ENCODE data around the gene FAM83F. TPM values are rescaled to one million over a fixed set of nuclear protein-coding genes. Genes with fewer than 3 reads are reported as not detected.

FAM83F gene
- total RNA-seq, 1 donor from 2014 or later: 0.87 TPM

GRCh38 chr22:40056154-40056553, 61.4 kb downstream of the FAM83F start:
- no peak for DNase-seq (ENCODE audit: low spot score)

DNA sequence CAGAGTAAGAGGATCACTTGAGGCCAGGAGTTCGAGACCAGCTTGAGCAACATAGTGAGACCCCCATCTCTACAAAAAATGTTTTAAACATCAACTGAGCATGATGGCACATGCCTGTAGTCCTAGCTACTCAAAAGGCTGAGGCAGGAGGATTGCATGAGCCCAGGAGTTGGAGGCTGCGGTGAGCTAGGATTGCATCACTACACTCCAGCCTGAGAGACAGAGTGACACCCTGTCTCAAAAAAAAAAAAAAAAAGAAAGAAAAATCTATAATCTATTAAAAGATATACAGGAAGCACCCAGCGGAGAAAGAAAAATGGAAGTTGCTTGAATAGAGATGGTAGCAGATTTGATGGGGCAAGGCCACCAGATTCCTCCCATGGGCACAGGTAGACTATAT, 61.8 kb downstream of the FAM83F start:
- no peak for DNase-seq (ENCODE audit: low spot score)

- DNase-seq (ENCODE audit: low spot score): no peak
Measured at GRCh38 chr22:40057652-40058051, 62.9 kb downstream of the FAM83F start.

GRCh38 chr22:40058265-40058664, 63.5 kb downstream of the FAM83F start:
- no peak for DNase-seq (ENCODE audit: low spot score)

DNA sequence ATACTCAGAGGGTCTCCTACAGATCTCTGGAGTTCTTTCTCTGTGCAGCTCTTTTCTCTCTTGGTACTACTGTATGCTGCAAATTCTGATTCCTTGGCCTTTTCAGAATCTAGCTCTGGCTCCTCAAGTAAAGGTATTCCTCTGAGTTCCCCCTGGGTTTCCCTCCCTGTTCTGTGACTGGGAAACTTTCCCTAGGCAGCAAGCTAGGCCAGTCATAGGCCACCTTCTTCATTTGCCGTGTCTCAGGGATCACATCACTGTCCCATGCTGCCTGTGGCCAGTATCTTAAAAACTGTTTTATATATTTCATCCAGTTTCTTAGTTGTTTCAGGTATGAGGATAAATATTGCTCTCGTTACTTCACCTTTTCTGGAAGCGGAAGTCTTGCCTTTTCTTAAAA, 71.2 kb downstream of the FAM83F start:
- no peak for DNase-seq (ENCODE audit: low spot score)

- no peak for DNase-seq (ENCODE audit: low spot score)
Measured at GRCh38 chr22:40067639-40068038, 72.9 kb downstream of the FAM83F start.

DNA sequence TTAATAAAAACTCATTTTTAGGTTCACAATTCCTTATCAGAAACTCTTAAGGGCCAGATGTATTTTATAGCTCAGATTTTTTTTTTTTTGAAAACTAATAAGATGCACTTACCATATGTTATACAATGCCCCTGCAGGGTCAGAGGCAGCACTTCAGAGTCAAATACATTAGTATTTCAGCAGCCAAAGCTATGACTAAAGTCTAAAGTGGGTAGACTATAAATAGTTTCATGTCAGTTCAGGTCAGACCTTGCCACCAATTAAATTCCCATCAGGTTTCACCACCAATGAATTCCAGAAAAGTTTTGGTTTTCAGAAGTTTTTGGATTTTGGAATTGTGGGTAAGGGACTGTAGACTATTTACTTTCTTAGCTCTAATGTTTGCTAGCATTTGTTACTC, 75.9 kb downstream of the FAM83F start:
- DNase-seq (ENCODE audit: low spot score): no peak

DNA sequence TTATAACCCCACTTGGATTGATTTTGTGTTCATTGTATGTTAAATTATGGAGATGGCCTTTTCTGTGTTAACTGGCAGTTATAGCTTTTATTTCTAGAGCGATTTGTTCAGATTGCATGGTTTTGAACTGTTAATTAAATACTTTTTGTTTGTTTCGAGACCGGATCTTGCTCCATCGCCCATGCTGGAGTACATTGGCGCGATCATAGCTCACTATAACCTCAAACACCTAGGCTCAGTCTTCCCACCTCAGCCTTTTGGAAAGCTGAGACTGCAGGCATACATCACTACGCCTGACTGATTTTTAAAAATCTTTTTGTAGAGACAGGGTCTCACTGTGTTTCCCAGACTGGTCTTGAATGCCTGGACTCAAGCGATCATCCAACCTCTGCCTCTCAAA, 77.0 kb downstream of the FAM83F start:
- DNase-seq (ENCODE audit: low spot score): no peak

- no peak for DNase-seq (ENCODE audit: low spot score)
Measured at GRCh38 chr22:40076702-40077645, 82.2 kb downstream of the FAM83F start.

GRCh38 chr22:40077646-40078016, 82.9 kb downstream of the FAM83F start:
- no peak for DNase-seq (ENCODE audit: low spot score)

DNA sequence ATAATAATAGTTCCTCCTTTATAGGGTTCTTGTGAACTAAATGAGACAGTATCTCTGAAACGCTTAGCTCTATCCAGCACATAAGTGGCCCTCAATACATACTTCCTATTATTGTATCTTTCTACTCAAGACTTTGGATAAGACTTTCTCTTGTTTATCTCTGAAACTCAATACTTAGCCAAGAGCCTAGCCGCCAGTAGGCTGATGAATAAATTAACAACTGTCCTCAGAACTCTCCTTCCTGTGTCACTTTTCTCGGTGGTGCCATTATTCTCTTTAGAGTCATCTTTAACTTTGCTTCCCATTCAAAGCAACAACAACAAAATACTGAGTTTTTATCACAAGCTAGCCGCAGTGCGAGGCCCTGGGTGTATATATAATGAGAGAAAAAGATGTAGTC, 86.9 kb downstream of the FAM83F start:
- no peak for DNase-seq (ENCODE audit: low spot score)

DNA sequence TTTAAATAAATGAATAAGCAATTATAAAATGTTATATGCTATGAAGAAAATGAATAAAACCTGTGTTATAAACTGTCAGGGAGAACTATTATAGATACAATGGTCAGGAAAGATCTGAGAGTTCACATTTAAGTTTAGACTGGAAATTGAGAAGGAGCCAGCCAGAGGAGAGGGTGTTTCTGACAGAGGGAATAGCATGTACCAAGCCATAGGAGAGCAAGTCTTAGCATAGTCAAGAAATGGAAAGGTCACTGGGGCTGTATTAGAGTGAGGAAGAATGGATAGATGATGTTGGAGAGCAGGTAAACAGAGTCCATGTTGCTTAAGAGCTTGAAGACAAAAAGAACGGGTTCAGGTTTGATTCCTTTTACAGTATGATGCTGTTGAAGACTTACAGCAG, 87.4 kb downstream of the FAM83F start:
- DNase-seq (ENCODE audit: low spot score): no peak

GRCh38 chr22:40083794-40084193, 89.0 kb downstream of the FAM83F start:
- DNase-seq (ENCODE audit: low spot score): no peak

DNA sequence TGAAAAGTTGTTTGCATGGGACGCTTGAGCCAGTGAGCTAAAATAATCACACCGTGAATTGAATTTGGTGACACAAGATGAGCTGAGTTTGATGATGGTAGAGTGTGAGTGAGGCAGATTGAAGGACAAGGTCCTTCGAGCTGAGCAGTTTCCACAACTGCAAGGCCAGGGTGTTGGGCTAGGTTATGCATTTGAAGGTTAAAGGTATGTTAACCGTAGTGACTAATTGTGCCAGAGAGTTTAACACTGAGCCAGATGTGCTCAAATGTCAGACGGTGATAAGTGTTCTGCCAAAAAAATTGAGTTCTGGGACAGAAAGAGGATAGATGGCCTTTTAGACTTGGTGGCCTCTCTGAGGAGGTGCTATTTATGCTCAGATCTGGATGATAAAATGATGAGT, 89.5 kb downstream of the FAM83F start:
- DNase-seq (ENCODE audit: low spot score): no peak

GRCh38 chr22:40088818-40089217, 94.1 kb downstream of the FAM83F start:
- DNase-seq (ENCODE audit: low spot score): no peak

Other genes with a start within 250 kb of the FAM83F start
- gene ENTHD1, start 101.2 kb upstream of the FAM83F start, total RNA-seq: not detected
- 1.3 TPM for gene GRAP2, start 93.9 kb upstream of the FAM83F start, total RNA-seq
- gene TMA7B, start 34.6 kb upstream of the FAM83F start, total RNA-seq: not detected
- gene TNRC6B, start 183.0 kb downstream of the FAM83F start, total RNA-seq: 37.4 TPM

All from mesenteric fat pad (tissue), 1 donor.